HG03175 (cell line): ENCODE results near the gene KIF23.

ENCODE experiments used
- ATAC-seq: cut with Tn5 transposase; IDR thresholded peaks from one replicate; pipeline ENCODE4 v1.9.1; 2021; ENCODE audit warnings: mild to moderate bottlenecking, moderate library complexity; ENCODE audit not compliant: unreplicated experiment

KIF23 gene

DNA sequence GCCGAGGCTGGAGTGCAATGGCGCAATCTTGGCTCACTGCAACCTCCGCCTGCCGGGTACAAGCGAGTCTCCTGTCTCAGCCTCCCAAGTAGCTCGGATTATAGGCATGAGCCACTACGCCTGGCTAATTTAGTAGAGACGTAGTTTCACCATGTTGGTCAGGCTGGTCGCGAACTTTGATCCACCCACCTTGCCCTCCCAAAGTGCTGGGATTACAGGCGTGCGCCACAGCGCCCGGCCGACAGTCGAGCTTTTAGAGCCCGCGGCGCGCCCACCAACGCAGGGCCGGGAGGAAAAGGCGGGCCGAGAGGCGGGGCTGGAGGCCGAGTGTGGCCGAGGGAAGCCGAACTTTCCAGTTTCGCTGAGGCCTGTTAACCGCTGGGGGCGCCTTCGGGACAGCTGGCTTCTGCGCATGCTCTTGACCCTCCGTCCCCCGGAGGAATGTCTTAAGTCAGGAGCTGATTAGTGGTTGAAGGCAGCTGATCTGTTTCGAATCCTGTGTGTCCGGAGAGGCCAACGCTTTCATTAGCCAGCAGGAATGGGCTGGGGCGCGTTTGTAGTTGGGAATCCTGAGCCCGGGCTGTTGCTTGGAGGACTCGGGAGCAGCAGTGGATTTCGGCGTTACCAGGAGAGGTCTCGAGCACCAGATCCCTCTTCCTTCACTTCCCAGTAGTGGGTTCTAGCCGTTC is 48.5 kb downstream of the KIF23 start:
- peak; percentile 85 for ATAC-seq

DNA sequence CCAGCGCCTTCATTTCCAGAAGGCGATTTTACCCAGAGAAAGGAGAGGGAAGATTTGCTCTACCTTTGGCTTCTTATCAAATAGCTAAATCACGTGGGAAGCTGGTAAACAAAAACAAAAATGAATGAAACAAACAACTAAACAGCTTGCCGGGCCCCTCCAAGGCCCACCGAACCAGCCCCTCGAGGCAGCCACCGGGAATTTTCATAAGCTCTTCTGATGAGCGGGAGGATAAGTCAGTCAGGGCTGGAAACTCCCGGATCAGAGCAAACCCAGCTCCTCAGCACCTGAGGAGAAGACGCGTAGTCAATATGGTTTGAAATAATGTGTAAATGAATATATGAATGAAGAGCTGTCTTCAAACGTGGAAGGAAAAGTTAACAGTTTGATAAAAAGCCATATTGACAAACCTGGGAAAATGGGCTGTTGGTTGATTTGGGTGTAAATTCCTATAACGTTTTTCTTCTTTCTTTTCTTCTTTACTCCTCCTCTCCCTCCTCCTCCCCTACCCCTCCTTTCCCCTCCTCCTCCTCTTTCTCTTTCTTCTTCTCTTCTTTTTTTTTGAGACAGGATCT is 49.1 kb downstream of the KIF23 start:
- ATAC-seq: no peak

DNA sequence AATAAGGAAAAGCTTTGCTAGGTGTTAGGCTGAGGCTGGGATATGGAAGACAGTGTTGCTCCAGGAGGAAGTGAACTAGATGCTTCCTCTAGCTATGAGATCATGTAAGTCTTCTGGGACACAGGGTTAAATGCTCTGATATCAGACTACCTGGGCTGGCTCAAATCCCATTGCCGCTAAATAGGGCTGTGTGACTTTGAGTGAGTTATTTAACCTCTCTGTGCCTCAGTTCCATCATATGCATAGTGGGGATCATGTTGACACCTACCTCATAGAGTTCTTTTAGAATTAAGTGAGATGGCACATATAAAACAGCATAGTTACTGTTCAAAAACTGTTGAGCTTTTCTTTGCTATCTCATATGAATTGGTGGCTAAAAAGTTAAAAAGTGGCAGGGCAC is 51.1 kb downstream of the KIF23 start:
- ATAC-seq: no peak

GRCh38 chr15:69466733-69467132 is 52.6 kb downstream of the KIF23 start:
- no peak for ATAC-seq

GRCh38 chr15:69467636-69468035 is 53.5 kb downstream of the KIF23 start:
- no peak for ATAC-seq

DNA sequence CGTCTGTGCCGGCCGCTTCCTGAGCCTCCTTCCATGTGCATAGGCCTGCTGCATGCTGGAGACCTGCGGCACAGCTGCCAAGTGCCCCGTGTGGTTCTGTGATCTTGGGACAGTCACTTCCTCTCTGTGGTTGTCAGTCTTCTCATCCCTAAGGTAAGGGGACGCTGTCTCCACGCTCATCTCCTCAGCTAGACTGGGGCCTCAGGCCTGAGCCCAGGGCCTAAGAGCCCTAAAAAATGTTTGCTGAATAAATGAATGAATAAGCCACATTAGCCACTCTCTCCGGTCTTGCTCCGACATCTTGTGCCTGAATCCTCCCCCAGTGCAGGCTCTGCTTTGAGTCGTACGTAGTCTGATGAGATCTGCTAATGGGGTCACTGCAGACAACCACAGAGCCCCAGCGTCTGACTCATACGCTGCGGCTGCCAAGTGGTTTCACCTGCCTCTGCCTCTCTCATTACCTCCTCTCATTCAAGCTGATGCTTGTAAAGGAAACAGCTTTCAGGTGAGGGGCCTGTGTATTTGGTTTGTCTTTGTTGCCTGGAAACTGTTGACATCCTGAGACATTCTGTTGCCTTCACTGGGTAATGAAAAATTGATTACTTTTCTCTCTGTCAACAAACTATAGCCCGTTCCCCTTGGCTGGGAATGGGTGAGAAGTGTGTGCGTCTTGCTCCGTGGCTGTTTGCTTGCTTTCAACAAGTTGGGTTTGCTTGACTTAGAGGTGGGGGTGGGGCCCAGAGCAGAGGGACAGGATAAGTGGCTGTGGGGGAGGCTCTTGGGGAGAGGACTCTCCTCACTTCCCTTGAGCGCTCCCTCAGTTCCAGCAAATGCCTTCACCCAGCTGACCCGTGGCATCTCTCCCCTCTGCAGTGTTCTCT is 54.3 kb downstream of the KIF23 start:
- ATAC-seq: no peak

GRCh38 chr15:69469467-69470201 is 55.5 kb downstream of the KIF23 start:
- no peak for ATAC-seq

DNA sequence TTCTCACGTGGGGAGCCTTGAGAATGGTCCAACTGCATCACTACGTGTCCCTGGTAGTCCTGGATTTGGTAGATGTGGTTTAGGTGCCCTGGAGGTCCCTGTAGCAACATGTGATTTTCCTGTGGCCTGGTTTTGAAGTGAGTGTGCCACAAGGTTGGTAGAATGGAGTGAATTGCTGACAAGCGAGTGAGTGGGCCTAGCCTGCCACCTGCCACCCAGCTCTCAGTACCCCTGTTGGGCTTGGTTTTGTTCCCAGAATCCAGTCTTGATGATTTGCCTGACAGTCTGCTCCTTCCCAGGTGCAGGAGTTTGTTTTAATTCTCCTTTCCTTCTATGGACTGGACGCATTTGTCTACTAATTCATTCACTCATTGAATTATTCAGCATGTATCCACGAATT is 57.9 kb downstream of the KIF23 start:
- ATAC-seq: no peak

DNA sequence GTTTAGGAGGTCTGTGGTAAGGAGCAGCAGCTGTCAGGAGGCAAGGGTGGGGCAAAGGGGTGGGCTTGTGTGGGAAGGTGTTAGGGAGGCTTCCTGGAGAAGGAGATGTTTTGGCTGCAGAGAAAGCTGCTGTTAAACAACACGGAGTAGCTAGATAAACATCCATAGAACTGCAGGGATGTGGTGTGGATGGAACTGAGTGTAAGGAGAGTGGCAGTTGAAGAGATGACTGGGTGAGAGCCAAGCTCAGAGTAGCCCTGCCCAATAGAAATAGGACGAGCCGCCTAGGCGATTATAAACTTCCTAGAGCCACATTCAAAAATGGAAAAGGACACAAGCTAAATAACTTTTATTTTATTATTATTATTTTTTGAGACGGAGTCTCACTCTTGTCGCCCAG is 58.4 kb downstream of the KIF23 start:
- no peak for ATAC-seq

- no peak for ATAC-seq
These were observed 60.1 kb downstream of the KIF23 start for GRCh38 chr15:69474291-69474690.

DNA sequence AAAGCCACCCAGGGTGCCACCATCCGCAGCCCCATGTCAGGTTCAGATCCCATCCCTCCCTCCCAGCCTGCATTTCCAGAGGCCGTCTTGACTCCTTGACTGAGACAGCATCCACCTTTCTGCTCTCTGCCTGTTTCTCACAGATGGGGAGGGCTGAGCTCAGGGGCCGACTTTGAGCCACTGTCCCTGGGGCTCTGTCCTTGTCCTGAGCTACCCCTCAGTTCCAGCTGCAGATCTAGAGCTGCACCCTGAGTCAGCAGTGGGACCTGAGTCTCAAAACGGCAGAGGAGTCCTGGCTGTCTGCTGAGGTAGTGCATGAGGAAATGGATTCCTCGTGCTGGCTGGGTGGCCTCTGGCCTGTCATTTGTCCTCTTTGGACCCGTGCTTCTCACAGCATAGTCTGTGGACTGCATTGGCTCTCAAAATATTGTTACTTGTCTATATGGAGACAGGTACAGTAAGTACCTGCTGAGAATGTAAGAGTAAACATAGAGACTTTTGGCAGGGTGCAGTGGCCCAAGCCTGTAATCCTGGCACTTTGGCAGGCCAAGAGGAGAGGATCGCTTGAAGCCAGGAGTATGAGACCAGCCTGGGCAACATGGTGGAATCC is 60.8 kb downstream of the KIF23 start:
- ATAC-seq: no peak

- ATAC-seq: no peak
These were observed 61.7 kb downstream of the KIF23 start for GRCh38 chr15:69475769-69476358.

- no peak for ATAC-seq
These were observed 62.7 kb downstream of the KIF23 start for GRCh38 chr15:69476704-69477473.

DNA sequence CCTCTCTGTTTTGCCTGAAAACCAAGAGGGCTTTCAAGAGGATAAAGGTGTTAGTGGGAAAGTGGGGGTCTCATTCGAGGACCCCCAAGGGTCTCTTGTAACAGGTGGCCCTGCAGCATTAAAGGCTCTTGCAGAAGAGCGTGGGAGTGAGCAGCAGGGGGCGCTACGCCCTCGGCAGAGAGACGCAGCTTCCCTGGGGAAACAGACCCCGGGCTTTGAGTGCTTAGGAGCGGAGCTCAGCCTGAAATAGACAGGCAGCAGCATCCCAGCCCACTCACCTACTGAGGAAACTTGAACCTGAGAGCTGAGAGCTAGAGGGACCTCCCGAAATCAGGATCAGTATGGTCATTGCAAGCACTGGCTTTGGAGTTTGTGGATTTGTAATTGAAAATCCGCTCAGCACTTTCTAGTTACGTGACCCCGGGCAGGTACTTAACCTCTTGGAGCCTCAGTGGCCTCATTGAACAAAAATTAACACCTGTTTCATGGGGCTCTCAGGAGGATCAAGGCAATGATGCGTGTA is 64.2 kb downstream of the KIF23 start:
- no peak for ATAC-seq

DNA sequence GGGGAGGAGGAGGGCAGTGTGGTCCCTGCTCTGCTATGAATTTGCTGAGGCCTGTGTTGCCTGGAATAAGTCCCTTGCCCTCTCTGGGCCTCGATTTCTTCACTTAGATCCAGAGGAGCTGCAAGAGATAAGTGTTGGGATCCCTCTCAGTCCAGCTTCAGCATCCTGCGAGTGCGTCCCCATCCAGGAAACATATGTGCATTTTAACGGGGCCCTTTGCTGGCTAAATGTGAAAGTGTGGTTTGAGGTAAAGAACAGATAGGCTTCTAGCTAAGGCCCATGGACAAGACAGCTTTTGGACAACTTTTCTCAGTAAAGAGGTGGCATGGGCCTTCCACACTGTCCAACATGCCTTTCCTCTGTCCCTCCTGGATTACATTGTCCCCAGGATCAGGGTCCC is 64.9 kb downstream of the KIF23 start:
- ATAC-seq: no peak

DNA sequence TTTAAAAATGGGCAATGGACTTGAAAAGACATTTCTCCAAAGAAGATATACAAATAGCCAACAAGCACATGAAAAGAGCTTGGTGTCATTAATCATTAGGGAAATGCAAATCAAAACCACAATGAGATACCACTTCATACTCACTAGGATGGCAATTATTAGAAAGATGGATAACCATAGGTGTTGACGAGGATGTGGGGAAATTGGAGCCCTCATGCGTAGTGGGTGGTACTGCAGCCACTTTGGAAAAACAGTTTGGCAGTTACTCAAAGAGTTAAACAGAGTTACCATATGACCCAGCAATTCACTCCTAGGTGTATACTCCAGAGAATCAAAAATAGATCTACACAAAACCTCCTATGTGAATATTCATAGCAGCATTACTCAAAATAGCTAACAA is 65.8 kb downstream of the KIF23 start:
- ATAC-seq: no peak

DNA sequence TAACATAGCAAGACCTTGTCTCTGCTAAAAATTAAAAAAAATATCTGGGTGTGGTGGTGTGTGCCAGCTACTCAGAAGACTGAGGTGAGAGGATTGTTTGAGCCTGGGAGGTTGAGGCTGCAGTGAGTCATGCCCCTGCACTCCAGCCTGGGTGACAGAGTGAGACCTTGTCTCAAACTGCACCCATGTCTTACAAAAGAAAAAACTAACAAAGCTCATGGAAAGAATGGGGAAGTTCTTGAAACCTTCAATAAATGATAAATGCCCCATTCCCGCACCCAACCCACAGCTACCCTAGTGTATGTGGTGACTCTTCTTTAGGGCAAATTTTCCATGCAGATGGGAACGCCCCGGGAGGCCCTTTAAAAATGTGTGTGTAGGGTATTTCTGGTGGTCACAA is 66.8 kb downstream of the KIF23 start:
- ATAC-seq: no peak

- no peak for ATAC-seq
These were observed 68.6 kb downstream of the KIF23 start for GRCh38 chr15:69482686-69483256.

- no peak for ATAC-seq
These were observed 70.7 kb downstream of the KIF23 start for GRCh38 chr15:69484837-69485236.
